ENCODE results near the gene TCEA2.

GRCh38 chr20:64113796-64114355 lies 50.9 kb downstream of the TCEA2 start:
- TF ChIP-seq, protein P1, sequence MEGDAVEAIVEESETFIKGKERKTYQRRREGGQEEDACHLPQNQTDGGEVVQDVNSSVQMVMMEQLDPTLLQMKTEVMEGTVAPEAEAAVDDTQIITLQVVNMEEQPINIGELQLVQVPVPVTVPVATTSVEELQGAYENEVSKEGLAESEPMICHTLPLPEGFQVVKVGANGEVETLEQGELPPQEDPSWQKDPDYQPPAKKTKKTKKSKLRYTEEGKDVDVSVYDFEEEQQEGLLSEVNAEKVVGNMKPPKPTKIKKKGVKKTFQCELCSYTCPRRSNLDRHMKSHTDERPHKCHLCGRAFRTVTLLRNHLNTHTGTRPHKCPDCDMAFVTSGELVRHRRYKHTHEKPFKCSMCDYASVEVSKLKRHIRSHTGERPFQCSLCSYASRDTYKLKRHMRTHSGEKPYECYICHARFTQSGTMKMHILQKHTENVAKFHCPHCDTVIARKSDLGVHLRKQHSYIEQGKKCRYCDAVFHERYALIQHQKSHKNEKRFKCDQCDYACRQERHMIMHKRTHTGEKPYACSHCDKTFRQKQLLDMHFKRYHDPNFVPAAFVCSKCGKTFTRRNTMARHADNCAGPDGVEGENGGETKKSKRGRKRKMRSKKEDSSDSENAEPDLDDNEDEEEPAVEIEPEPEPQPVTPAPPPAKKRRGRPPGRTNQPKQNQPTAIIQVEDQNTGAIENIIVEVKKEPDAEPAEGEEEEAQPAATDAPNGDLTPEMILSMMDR (IDR thresholded peaks at IDR 0.05), result no peak
- no peak for TF ChIP-seq EP300 (IDR thresholded peaks at IDR 0.05; ENCODE audit: low read depth)
- TF ChIP-seq POLR2A (IDR thresholded peaks at IDR 0.05), result no peak
- no peak for TF ChIP-seq POLR2AphosphoS5 (IDR thresholded peaks at IDR 0.05)
